ENCODE data around the gene NR3C2.

DNA sequence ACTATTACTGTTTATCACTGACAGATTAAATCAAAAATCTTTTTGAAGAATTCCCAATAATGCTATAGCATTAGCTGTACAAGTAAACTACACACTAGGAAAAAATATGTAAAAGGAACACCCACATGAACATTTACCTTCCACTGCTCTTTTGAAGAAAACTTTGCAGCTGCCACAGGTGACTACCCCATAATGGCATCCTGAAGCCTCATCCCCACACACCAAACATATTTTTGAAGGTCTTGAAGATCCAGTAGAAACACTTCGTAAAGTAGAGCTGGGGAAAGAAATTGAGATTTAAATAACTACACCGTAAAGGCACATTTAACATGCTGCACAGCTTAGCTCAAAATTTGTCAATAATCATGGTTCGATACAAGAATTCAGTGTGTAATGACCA lies 182.4 kb downstream of the NR3C2 start:
- TF ChIP-seq, protein P1, sequence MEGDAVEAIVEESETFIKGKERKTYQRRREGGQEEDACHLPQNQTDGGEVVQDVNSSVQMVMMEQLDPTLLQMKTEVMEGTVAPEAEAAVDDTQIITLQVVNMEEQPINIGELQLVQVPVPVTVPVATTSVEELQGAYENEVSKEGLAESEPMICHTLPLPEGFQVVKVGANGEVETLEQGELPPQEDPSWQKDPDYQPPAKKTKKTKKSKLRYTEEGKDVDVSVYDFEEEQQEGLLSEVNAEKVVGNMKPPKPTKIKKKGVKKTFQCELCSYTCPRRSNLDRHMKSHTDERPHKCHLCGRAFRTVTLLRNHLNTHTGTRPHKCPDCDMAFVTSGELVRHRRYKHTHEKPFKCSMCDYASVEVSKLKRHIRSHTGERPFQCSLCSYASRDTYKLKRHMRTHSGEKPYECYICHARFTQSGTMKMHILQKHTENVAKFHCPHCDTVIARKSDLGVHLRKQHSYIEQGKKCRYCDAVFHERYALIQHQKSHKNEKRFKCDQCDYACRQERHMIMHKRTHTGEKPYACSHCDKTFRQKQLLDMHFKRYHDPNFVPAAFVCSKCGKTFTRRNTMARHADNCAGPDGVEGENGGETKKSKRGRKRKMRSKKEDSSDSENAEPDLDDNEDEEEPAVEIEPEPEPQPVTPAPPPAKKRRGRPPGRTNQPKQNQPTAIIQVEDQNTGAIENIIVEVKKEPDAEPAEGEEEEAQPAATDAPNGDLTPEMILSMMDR (conservative IDR thresholded peaks at IDR 0.05; ENCODE audit: low read depth in 2 of 2), result no peak
- no peak for TF ChIP-seq EZH2 (IDR thresholded peaks at IDR 0.05; ENCODE audit: low read depth, unreplicated experiment)
- no peak for TF ChIP-seq POLR2AphosphoS5 (IDR thresholded peaks at IDR 0.05; ENCODE audit: low read depth)
- TF ChIP-seq JUNB (IDR thresholded peaks at IDR 0.05; ENCODE audit: unreplicated experiment), result no peak
- TF ChIP-seq, protein P2, sequence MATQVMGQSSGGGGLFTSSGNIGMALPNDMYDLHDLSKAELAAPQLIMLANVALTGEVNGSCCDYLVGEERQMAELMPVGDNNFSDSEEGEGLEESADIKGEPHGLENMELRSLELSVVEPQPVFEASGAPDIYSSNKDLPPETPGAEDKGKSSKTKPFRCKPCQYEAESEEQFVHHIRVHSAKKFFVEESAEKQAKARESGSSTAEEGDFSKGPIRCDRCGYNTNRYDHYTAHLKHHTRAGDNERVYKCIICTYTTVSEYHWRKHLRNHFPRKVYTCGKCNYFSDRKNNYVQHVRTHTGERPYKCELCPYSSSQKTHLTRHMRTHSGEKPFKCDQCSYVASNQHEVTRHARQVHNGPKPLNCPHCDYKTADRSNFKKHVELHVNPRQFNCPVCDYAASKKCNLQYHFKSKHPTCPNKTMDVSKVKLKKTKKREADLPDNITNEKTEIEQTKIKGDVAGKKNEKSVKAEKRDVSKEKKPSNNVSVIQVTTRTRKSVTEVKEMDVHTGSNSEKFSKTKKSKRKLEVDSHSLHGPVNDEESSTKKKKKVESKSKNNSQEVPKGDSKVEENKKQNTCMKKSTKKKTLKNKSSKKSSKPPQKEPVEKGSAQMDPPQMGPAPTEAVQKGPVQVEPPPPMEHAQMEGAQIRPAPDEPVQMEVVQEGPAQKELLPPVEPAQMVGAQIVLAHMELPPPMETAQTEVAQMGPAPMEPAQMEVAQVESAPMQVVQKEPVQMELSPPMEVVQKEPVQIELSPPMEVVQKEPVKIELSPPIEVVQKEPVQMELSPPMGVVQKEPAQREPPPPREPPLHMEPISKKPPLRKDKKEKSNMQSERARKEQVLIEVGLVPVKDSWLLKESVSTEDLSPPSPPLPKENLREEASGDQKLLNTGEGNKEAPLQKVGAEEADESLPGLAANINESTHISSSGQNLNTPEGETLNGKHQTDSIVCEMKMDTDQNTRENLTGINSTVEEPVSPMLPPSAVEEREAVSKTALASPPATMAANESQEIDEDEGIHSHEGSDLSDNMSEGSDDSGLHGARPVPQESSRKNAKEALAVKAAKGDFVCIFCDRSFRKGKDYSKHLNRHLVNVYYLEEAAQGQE (IDR thresholded peaks at IDR 0.05; ENCODE audit: unreplicated experiment), result no peak
- no peak for TF ChIP-seq EZH2phosphoT487 (IDR thresholded peaks at IDR 0.05; ENCODE audit: unreplicated experiment)
- TF ChIP-seq NANOG (IDR thresholded peaks at IDR 0.05; ENCODE audit: borderline replicate concordance), result no peak
- TF ChIP-seq CREB1 (CRISPR knock-in tag; IDR thresholded peaks at IDR 0.05; ENCODE audit: low read depth), result no peak
